ENCODE results near the gene TRAF7.
"Not testable (repeated sequence)": the region's sequence is repeated elsewhere in the genome, so short reads cannot be mapped to it uniquely, and the experiment has no call there.

TRAF7 gene

DNA sequence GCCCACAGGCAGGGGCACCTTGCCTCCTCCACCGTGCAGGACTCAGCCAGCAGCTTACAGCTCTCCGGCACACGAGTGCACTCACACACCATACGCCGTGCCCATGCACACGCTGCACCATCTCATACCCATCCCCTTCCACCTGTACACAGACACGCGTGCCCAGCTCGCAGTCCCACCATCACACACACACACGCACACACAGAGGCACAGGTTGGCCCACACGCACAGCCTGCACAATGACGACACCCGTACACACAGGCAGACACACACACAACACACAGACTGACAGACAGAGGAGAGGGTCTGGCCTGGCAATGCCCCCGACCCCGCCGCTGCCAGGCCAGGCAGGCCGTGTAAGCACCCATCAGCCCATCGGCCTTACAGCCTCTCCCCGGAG lies 28.8 kb downstream of the TRAF7 start:
- no peak for DNase-seq

GRCh38 chr16:2184962-2185361 lies 29.4 kb downstream of the TRAF7 start:
- DNase-seq = no peak

GRCh38 chr16:2186064-2186463 lies 30.5 kb downstream of the TRAF7 start:
- DNase-seq = no peak

DNA sequence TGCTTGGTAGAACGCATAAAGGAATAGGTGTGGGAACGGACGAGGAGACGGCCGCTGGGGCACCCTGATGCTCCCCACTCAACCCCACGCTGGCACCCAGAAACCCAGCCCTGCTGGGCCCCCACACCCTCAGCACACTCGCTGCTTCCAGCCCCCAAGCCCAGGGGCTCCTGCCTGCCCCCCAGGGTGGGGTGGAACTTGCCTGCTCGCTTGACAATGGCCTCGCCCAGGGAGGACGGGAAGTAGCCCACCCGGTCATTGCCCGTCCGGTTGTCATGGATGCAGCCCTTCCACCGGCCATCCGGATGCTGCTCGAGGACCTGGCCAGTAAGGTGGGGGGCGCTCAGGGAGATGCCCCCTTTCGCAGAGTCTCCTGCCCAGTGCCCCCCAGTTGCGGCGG lies 30.9 kb downstream of the TRAF7 start:
- no peak for DNase-seq

DNA sequence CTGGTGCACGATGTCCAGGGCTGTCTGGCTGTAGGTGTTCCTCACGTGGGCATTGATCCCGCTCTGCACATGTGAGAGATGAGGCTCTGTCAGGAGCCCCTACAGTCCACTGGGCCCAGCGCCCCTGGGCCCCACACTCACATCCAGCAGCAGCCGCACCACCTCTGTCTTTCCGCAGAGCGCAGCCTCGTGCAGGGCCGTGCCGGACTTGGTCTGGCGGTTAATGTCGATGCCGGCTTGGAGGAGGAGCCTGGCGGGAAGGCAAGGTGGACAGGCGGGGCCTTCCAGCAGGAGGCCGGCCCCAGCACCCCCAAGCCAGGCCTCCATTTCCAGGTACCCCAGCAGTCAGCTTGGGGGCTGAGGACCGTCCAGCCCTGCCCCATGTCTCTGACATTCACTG lies 31.6 kb downstream of the TRAF7 start:
- DNase-seq = no peak

DNA sequence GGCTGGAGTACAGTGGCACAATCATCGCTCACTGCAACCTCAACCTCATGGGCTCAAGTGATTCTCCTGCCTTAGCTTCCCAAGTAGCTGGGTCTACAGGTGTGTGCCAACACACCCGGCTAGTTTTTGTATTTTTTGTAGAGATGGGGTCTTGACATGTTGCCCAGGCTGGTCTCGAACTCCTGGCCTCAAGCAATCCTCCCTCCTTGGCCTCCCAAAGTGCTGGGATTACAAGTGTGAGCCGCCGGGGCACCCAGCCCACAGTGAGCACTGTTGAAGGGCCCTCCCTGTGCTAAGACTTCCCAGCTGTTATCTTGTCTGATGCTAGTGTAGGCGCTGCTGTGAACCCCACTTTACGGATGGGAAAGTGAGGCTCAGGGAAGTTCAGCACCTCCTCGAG lies 32.8 kb downstream of the TRAF7 start:
- DNase-seq = no peak

GRCh38 chr16:2189252-2189893 lies 33.8 kb downstream of the TRAF7 start:
- DNase-seq = no peak

- no peak for DNase-seq
Measured at GRCh38 chr16:2190002-2190658, 34.5 kb downstream of the TRAF7 start.

GRCh38 chr16:2190659-2191445 lies 35.3 kb downstream of the TRAF7 start:
- no peak for DNase-seq

- no peak for DNase-seq
Measured at GRCh38 chr16:2191446-2191706, 35.8 kb downstream of the TRAF7 start.

- peak; percentile 56 for DNase-seq
Measured at GRCh38 chr16:2194166-2194834, 38.7 kb downstream of the TRAF7 start.

DNA sequence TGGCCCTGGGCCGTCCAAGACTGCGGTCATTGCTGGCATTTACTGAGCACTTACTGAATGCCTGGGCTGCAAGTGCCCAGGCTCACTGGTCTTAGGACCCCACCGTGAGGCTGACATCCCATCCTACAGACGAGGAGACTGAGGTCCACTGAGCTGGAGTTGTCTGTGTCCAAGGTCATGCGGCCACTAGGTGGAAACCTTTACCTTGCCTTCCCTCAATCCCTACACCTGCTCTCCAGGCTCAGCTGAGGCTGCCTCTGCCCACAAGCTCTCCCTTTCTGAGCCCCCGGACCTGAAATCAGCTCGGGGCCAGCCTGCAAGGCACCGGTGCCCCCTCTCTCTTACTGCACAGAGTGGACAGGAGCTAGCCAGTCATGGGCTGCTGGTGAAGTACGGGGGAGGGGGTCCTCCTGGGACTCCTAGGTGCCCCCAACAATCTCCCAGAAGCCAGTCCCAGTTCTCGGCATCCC lies 39.3 kb downstream of the TRAF7 start:
- no peak for DNase-seq

DNA sequence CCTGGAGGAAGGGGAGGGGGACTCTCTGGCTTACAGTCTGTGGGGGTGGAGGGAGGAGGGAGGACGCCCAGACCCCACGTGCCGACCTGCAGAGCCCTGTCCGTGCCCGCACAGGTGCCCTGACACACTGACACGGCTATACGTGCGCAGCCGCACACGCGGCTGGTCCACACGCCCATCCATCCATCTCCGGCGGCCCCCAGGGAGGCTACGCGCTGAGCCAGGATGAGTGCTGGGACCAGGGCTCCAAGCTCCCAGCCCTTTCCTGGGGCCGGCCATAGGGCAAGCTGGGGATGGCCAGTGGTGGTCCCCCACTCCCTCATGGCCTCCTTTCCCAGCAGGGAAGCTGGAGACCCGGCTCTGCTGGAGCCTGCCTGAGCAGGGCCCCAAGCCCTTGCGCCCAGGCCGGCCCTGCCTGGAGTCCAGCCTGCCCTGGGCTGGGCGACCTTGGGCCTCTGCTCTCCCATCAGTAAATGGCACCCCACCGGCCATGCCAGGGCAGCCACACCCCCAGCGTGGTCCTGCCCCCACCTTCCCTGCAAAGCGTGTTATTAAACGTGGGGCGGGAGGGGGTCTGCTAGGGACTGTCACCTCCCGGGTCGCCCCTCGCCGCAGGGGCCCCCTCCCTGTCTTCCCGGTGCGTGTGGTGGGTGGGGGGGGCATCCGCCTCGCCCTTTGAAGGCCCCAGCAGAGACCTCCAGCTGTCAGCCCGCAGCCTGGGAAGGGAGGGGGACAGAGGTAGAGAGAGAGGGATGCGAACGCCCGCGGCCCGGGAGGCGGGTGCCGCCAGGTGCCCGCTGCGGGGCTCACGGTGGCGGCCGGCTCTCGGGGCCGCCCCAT lies 40.0 kb downstream of the TRAF7 start:
- no peak for DNase-seq

DNA sequence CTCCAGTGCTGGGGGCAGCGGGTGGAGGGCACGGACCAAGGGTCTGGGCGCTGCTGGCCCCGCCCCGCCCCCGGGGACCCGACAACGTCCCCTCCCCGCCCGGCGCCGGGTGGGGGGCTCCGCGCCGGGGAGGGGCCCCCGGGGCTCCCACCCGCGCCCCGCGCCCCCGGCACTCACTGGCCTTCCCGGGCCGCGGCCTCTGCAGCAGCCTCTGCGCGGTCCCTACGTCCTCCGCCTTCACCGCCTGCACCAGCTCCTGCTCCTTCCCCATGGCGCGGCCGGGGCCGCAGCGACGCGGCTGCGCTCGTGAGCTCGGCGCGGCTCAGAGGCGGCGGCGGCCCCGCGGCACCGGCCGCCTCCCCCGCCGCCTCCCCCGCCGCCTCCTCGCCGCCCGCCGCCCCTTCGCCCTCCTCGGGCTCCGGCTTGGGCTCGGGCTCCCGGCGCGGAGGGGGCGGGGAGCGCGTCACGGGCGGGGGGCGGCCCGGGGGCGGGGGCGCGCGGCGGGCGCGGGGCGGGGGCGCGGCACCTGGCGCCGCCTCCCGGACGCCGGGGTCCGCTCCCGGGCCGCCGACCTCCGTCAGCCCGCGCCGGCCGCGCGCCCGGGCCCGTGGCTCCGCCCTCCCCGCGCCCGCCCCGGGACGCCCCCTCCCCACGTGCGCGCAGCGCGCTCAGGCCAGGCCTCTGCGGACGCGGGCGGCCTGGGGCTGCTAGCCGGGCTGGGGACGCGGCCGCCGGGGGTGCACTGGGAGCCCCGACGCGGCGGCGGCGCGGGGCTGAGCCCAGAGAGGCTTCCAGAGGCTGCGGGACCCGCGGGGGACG lies 40.8 kb downstream of the TRAF7 start, which contains the start of gene CASKIN1:
TSS of gene CASKIN1 (minus strand) at position 444 of the 819 bp plus-strand sequence. CDS start at position 271, 173 bp downstream.
- no peak for DNase-seq

DNA sequence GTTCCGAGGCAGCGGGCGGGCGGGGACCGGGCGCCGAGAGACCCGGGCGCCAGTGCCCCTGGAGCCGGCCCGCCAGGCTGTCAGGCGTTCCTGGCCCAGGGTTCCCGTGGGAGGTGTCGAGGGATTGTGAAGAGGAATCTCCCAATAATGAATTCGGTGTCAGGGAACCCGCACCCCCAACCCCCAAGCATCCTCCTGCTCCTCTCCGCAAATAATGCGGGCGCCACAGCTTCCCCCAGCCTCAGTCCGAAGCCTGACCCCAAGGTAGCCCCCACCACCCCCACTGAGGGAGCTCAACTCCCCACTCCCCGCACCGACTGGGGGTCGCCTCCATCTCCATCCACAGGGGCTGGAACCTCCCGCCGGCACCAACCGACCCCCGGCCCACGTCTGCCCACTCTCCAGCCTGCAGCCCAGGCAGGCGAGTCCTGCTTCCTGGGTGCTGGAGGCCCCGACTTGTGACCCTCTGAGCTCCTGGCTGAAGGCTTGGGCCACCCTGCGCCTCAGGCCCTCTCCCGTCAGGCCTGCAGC lies 41.5 kb downstream of the TRAF7 start:
- no peak for DNase-seq

GRCh38 chr16:2197765-2198164 lies 42.2 kb downstream of the TRAF7 start:
- DNase-seq = no peak

- no peak for DNase-seq
Measured at GRCh38 chr16:2198283-2198682, 42.7 kb downstream of the TRAF7 start.

DNA sequence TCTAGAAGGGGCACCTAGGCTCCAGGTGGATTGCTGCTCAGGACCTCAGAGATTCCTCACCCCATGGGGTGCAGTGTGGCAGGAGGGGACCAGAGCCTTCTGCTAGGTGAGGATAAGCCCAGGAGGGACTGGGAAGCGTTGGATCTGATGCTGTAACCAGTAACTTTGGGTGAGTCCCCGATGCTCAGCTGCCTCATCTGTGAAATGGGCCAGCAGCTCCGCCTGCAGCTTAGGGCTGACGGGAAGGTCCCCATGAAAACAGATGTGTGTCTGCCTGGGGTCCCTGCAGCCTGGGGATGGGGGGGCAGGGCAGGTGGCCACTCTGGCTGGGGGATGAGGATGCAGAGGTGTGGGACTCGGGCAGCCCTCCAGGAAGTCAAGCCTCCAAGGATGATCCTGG lies 43.5 kb downstream of the TRAF7 start:
- DNase-seq = no peak

DNA sequence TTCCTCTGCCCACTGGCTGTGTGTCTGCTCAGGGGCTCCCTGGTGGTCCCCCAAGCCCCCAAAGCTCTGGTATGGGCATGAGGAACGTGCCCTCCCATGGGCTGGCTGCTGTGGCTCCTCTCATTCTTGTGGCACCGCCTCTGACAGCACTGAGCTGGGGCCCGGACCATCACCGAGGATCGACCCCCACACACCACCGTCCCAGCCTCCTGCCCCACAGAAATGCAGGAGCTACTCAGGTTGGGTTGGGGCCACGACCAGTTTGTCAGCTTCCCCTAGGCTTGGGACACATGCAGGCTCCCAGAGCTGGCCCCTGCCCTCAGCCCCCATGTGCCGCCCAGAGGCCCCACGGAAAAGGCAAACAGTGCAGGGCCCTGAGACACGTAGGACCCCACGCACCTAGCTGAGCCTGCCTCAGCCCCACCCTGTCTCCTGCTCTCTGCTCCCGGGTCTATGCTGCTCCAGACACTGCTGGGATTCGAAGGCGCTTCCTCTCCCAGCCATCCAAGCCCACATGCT lies 44.1 kb downstream of the TRAF7 start:
- no peak for DNase-seq

- no peak for DNase-seq
Measured at GRCh38 chr16:2200313-2200712, 44.7 kb downstream of the TRAF7 start.

DNA sequence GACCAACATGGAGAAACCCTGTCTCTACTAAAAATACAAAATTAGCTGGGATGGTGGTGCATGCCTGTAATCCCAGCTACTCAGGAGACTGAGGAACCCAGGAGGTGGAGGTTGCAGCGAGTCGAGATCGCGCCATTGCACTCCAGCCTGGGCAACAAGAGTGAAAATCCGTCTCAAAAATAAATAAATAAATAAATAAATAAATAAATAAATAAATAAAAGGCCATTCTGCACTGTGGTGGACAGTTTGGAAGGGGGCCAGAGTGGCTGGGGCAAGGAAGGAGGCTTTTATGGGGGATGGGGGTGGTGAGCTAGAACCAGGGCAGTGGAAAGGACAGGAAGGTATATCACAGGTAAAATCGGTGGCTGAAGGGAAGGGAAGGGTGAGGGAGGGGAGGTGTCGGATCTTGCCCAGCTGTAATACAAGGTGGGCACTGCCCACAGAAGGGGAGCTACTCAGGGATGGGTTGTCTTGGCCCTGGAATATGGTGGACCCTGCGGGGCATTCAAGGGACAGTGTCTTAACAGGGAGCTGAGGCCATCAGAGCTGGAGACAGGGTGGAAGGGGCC lies 47.6 kb downstream of the TRAF7 start:
- not testable (repeated sequence) for DNase-seq

Measured in NCI-H2227 treated with DMSO at 0.1 percent for 48 hours (cell line).